Activated gamma-delta T cell (primary cell): ENCODE measurements around the gene TTLL8.
"Not testable (repeated sequence)": the region's sequence is repeated elsewhere in the genome, so short reads cannot be mapped to it uniquely, and the experiment has no call there.

Source experiments
- DNase-seq: peaks from one replicate; lab custom pipeline; 2025; lab: John Stamatoyannopoulos, UW

TTLL8 gene

DNA sequence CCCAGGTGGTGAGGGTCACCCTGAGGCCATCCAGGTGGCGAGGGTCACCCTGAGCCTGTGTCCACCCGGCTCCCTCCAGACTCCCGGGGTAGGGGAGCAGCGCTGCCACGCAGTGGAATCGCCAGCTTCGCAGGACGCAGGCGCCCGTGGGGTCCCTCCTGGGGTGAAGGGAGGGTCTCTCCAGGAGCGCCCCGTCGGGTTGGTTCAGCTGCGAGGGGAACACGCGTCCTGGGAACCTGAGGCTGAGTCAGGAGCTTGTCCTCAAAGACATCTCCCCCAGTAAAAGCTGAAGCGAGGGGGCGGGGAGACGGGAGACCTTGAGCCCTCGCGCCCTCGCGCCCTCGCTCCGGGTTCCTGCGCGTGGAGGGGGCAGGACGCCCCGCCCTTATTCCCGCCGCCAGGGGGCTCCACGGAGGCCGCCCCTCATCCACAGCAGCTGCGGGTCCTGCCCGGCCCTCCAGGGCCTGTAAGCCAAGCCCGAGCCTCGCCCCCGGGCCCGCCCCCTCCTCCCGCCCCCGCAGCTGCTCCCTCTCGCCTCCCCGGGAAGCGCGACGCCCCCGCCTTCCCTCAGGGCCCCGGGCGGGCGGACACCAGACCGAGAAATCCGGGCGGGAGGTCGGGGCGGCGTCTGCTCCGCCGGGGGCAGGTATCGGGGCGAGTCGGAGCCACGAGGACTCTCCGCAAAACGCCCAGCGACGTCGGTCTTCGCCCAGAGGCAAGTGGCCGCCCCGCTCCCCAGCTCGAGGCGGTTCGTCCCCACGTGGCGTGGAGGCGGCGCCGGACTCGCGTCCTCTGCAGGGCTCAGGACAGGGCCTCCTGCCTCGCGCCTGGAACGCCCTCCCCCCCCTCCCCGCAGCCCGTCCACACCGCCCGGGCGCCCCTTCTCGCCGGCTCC is 74.7 kb downstream of the TTLL8 start:
- no peak for DNase-seq

DNA sequence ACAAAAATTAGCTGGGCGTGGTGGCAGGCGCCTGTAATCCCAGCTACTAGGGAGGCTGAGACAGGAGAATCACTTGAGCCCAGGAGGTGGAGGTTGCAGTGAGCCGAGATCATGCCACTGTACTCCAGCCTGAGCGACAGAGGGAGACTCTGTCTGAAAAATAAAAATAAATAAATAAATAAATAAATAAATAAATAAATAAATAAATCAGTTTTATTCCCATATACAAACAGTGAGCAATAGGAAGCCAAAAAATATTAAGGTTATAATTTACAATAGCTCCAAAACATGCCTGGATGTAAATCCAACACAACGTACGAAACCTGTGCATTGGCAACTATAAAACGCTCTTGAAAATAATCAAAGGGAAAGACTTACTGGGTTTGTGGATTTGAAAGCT is 76.3 kb downstream of the TTLL8 start:
- not testable (repeated sequence) for DNase-seq

- DNase-seq = no peak
These were observed 78.4 kb downstream of the TTLL8 start for GRCh38 chr22:49979587-49980264.

GRCh38 chr22:49977578-49977977 is 80.5 kb downstream of the TTLL8 start:
- no peak for DNase-seq

GRCh38 chr22:49976439-49977175 is 81.5 kb downstream of the TTLL8 start:
- no peak for DNase-seq

DNA sequence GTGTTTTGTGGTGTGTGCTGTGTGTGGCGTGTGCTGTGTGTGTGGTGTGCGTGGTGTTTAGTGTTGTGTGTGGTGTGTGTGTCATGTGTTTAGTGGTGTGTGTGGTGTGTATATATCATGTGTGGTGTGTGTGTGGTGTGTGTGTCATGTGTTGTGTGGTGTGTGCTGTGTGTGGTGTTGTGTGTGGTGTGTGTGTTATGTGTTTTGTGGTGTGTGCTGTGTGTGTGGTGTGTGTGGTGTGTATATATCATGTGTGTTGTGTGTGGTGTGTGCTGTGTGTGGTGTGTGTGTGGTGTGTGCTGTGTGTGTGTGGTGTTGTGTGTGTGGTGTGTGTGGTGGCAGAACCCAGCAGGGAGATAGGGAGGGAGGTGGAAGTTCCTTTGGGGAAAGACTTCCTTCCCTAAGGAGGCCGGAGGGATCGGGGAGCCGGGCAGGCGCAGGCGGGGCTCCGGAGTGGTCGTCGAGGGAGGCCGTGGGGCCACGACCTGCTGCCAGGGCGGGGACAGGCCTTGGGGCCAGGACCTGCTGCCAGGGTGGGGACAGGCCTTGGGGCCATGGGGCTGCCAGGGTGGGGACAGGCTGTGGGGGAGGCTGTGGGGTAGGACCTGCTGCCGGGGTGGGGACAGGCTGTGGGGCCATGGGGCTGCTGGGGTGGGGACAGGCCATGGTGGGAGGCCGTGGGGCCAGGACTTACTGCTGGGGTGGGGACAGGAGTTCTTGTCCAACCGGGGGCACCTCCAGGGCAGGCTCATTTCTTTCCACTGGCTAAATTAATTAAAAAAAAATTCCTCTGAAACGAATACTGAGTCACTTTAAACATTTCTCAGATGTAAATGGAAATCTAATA is 82.3 kb downstream of the TTLL8 start:
- DNase-seq = no peak

GRCh38 chr22:49973018-49973961 is 84.8 kb downstream of the TTLL8 start:
- no peak for DNase-seq

GRCh38 chr22:49972163-49973017 is 85.7 kb downstream of the TTLL8 start:
- no peak for DNase-seq

GRCh38 chr22:49971232-49972162 is 86.6 kb downstream of the TTLL8 start:
- DNase-seq = no peak

DNA sequence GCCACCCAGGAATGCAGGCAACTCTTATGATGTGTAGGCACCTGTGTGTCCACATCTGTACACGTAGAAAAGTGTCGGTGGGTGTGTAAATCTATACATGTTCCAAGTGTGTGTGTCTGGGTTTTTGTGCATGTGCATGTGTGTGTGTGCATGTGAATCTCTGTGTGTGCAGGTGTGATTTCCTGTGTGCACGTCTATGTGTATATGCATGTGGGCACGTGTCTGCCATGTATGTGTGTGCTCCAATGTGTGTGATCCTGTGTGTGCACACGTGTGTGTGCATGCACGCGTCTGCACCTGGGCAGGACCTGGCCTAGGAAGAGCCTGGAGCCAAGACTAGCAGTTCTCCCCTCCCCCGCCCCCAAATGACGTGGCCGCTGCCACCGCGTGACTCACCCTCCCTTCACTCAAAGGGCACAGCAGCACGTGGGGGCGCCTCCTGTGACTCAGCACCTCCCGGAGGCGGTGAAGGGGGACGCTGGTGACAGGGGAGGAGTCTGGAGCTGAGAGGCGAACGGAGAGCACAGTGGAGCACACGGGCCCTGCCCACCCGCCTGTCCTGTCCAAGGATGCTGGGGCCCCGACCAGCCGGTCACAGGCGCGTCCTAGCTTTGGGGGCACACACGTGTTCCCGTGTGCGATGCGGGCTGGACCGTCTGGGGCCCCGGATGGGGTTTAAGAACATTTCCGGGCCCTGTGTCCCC is 87.4 kb downstream of the TTLL8 start:
- peak; percentile 91 for DNase-seq

- DNase-seq = no peak
These were observed 88.2 kb downstream of the TTLL8 start for GRCh38 chr22:49969751-49970527.

GRCh38 chr22:49968831-49969661 is 89.1 kb downstream of the TTLL8 start:
- no peak for DNase-seq
